ENCODE data around the gene ZNF76. TPM values are rescaled to one million over a fixed set of nuclear protein-coding genes. Genes with fewer than 3 reads are reported as not detected.
A peak's percentile ranks its signal among the peaks of the same experiment; 100 is the strongest.

The ZNF76 gene
- total and polyA plus RNA-seq, 2 of the 13 experiments (the other 11 are each of a cell fraction or from before 2014, with no cell fraction given) = 13.2 to 26.4 TPM

GRCh38 chr6:35294308-35294945 lies 34.9 kb downstream of the ZNF76 start (continued):
- TF ChIP-seq ZNF609 (CRISPR knock-in tag; IDR thresholded peaks at IDR 0.05; ENCODE audit: borderline replicate concordance) = no peak
- TF ChIP-seq, protein P1, sequence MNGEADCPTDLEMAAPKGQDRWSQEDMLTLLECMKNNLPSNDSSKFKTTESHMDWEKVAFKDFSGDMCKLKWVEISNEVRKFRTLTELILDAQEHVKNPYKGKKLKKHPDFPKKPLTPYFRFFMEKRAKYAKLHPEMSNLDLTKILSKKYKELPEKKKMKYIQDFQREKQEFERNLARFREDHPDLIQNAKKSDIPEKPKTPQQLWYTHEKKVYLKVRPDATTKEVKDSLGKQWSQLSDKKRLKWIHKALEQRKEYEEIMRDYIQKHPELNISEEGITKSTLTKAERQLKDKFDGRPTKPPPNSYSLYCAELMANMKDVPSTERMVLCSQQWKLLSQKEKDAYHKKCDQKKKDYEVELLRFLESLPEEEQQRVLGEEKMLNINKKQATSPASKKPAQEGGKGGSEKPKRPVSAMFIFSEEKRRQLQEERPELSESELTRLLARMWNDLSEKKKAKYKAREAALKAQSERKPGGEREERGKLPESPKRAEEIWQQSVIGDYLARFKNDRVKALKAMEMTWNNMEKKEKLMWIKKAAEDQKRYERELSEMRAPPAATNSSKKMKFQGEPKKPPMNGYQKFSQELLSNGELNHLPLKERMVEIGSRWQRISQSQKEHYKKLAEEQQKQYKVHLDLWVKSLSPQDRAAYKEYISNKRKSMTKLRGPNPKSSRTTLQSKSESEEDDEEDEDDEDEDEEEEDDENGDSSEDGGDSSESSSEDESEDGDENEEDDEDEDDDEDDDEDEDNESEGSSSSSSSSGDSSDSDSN (CRISPR knock-in tag; IDR thresholded peaks at IDR 0.05) = no peak
- TF ChIP-seq JUNB (CRISPR knock-in tag; IDR thresholded peaks at IDR 0.05; ENCODE audit: borderline replicate concordance) = no peak
- TF ChIP-seq MBD4 (IDR thresholded peaks at IDR 0.05; ENCODE audit: borderline replicate concordance, low read length) = no peak
- 0 out of 2 replicates have a peak, but pooled peaks have one; percentile 20 for TF ChIP-seq SALL1 (CRISPR knock-in tag; IDR thresholded peaks at IDR 0.05)
- no peak for TF ChIP-seq ATF3 (CRISPR knock-in tag; IDR thresholded peaks at IDR 0.05)
- 0 out of 2 replicates have a peak, but pooled peaks have one; percentile 64 for TF ChIP-seq AHR (CRISPR knock-in tag; IDR thresholded peaks at IDR 0.05)
- no peak for TF ChIP-seq NR3C1 (CRISPR knock-in tag; IDR thresholded peaks at IDR 0.05)
- no peak for TF ChIP-seq MYPOP (CRISPR knock-in tag; IDR thresholded peaks at IDR 0.05)
- no peak for TF ChIP-seq AKAP8 (CRISPR knock-in tag; IDR thresholded peaks at IDR 0.05)
- no peak for TF ChIP-seq POLR2G (IDR thresholded peaks at IDR 0.05; ENCODE audit: low read depth, low read length)
- TF ChIP-seq, protein P2, sequence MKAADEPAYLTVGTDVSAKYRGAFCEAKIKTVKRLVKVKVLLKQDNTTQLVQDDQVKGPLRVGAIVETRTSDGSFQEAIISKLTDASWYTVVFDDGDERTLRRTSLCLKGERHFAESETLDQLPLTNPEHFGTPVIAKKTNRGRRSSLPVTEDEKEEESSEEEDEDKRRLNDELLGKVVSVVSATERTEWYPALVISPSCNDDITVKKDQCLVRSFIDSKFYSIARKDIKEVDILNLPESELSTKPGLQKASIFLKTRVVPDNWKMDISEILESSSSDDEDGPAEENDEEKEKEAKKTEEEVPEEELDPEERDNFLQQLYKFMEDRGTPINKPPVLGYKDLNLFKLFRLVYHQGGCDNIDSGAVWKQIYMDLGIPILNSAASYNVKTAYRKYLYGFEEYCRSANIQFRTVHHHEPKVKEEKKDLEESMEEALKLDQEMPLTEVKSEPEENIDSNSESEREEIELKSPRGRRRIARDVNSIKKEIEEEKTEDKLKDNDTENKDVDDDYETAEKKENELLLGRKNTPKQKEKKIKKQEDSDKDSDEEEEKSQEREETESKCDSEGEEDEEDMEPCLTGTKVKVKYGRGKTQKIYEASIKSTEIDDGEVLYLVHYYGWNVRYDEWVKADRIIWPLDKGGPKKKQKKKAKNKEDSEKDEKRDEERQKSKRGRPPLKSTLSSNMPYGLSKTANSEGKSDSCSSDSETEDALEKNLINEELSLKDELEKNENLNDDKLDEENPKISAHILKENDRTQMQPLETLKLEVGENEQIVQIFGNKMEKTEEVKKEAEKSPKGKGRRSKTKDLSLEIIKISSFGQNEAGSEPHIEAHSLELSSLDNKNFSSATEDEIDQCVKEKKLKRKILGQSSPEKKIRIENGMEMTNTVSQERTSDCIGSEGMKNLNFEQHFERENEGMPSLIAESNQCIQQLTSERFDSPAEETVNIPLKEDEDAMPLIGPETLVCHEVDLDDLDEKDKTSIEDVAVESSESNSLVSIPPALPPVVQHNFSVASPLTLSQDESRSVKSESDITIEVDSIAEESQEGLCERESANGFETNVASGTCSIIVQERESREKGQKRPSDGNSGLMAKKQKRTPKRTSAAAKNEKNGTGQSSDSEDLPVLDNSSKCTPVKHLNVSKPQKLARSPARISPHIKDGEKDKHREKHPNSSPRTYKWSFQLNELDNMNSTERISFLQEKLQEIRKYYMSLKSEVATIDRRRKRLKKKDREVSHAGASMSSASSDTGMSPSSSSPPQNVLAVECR (CRISPR knock-in tag; IDR thresholded peaks at IDR 0.05; ENCODE audit: borderline replicate concordance) = no peak
- no peak for TF ChIP-seq TOPORS (CRISPR knock-in tag; IDR thresholded peaks at IDR 0.05)
- TF ChIP-seq ZSCAN20 (CRISPR knock-in tag; IDR thresholded peaks at IDR 0.05; ENCODE audit: borderline replicate concordance) = no peak
- no peak for TF ChIP-seq SOX6 (IDR thresholded peaks at IDR 0.05)
- TF ChIP-seq SOX6 (CRISPR knock-in tag; IDR thresholded peaks at IDR 0.05) = 0 out of 2 replicates have a peak, but pooled peaks have one; percentile 15
